Heart right ventricle (tissue), 16 donors: ENCODE results near the gene CROT. TPM values are rescaled to one million over a fixed set of nuclear protein-coding genes. Genes with fewer than 3 reads are reported as not detected.
A peak's percentile ranks its signal among the peaks of the same experiment; 100 is the strongest.

Source experiments
- ATAC-seq, 8 donors: fragments of 200-7000 bp; cut with Tn5 transposase; one replicate each; pipeline ENCODE4 v1.9.1; 2020; ENCODE audit warnings: mild to moderate bottlenecking in 8 of 8, moderate library complexity in 8 of 8, moderate number of reproducible peaks in 1 of 8
- DNase-seq, 2 donors: peaks; one replicate each; pipeline ENCODE4 v3.0.0-alpha.2; 2020
- H3K27ac ChIP-seq, 10 donors: fragments of 200-600 bp; sonication (generic) in 2 of 10; one replicate each; pipeline versions ENCODE4 v1.5.0 to v1.8.0; 2020 to 2022; ENCODE audit warnings: mild to moderate bottlenecking in 3 of 10
- H3K27me3 ChIP-seq, 7 donors: fragments of 200-600 bp; one replicate each; pipeline ENCODE4 v1.8.0; 2021 to 2022; ENCODE audit warnings: mild to moderate bottlenecking in 2 of 7
- H3K36me3 ChIP-seq, 9 donors: fragments of 200-600 bp; sonication (generic) in 1 of 9; one replicate each; pipeline versions ENCODE4 v1.5.0 to v1.8.0; 2020 to 2022; ENCODE audit warnings: mild to moderate bottlenecking in 2 of 9
- H3K4me1 ChIP-seq, 9 donors: fragments of 200-600 bp; sonication (generic) in 1 of 9; one replicate each; pipeline versions ENCODE4 v1.5.0 to v1.8.0; 2020 to 2022; ENCODE audit warnings: mild to moderate bottlenecking in 4 of 9
- H3K4me3 ChIP-seq, 10 donors: fragments of 200-600 bp; sonication (generic) in 2 of 10; one replicate each; pipeline versions ENCODE4 v1.5.0 to v1.8.0; 2020 to 2022; ENCODE audit warnings: mild to moderate bottlenecking in 7 of 10, moderate library complexity in 2 of 10
- H3K9me3 ChIP-seq, 11 donors: fragments of 200-600 bp in 10 of 11; sonication (generic) in 2 of 11; one replicate each; pipeline versions ENCODE4 v1.5.0 to v1.8.0; 2013 to 2022; ENCODE audit warnings: mild to moderate bottlenecking in 2 of 11, control low read depth in 1 of 11, moderate library complexity in 1 of 11
- CTCF ChIP-seq, 9 donors: fragments of 200-600 bp; sonication (generic) in 2 of 9; IDR thresholded peaks; one replicate each; pipeline versions ENCODE4 v1.5.0 to v1.8.0; 2021 to 2022; ENCODE audit warnings: antibody characterized with exemption in 9 of 9, mild to moderate bottlenecking in 5 of 9, moderate library complexity in 1 of 9
- WGBS, 2 donors: extraction: QIAGEN DNeasy Blood & Tissue Kit; methylation state at CpG; one replicate each; pipeline ENCODE4 v1.1.7; 2013; ENCODE audit warnings: inconsistent platforms in 1 of 2; 5-methylcytosine and 5-hydroxymethylcytosine counted together
- intact Hi-C, 10 donors: fragments of 100-400 bp; cut with DNase I; formaldehyde crosslinking; loops; one replicate each; pipeline versions ENCODE4 v1.11.1 to v1.14.2; 2022
- long read RNA-seq, 3 donors: library from polyadenylated mRNA; unstranded; transcript quantifications; one replicate each; pipeline ENCODE4 v2.0.0, GENCODE V29; 2020 to 2021
- polyA plus RNA-seq, 2 donors: library from polyadenylated mRNA; stranded (reverse); fragments of 200-250 nt; gene quantifications; one replicate each; pipeline ENCODE4 v1.2.3, GENCODE V29; 2013
- total RNA-seq, 10 donors: library from RNA; stranded (reverse); fragmentation: NEBNext Ultra II Directional in 3 of 10; extraction: Animal tissue kit (Norgen Biotek cat#: 25700) in 3 of 10; gene quantifications; one replicate each; pipeline versions ENCODE4 v1.2.1 to v1.2.4, GENCODE V29; 2021 to 2023
- donor health status: Arrhythmogenic right ventricular cardiomyopathy.
- donor health status: ischemic (EF 13 %, LVEDD 7.1; RV severe dilation, severe dysfunction).
- donor health status: healthy with polysubstance abuse.
- donor health status: DM: no; HTN: yes; CAD: no.
- donor health status: DM: no; HTN: no; CAD: no.
- donor health status: ischemic (EF 25% LVEDD 6.9; RV normal size, moderate dysfunction).
- donor health status: ischemic (EF 25% LVEDD 5.7; RV mildly dilated, moderate dysfunction).
- donor health status: healthy.
- donor health status: DM: yes; HTN: yes; CAD: no.
- donor health status: Ischemic cardiomyopathy.
- donor health status: ischemic (EF 35%, LVEDD 5.7; RV mildly dilated, moderate dysfunction).
- donor health status: nonischemic (EF 11% LVEDD 7.7; RV severe dilation, severe dysfunction).
- donor health status: DM: yes; HTN: yes; CAD: no.
- donor health status: PGD.
- donor health status: ischemic (EF 29% LVEDD 5.4; RV normal size, mild dysfunction).
- donor health status: nonischemic (EF 23%, LVEDD 6.1; RV moderate dilation, normal function).

The CROT gene
- total RNA-seq: 10 to 100 TPM in 1 of 10 donors, 1 to 10 TPM in 9; 4.5 to 10.6 (median 7.7) TPM
- 1 to 10 TPM; 4.3 to 5.6 TPM for polyA plus RNA-seq
- long read RNA-seq, donor 1, transcript CROT-201 (18 exons, 3,175 nt): major isoform, 8 of 9 reads
- long read RNA-seq, donor 1, partial matches to known transcripts: 0 of 9 reads
- long read RNA-seq, donor 1, other reads (novel, unspliced or antisense): 0 of 9 reads
- long read RNA-seq, donor 2, transcript CROT-201 (18 exons, 3,175 nt): major isoform, 9 of 16 reads
- long read RNA-seq, donor 2, partial matches to known transcripts: 3 of 16 reads
- long read RNA-seq, donor 2, other reads (novel, unspliced or antisense): 1 of 16 reads
- long read RNA-seq, donor 3, transcript CROT-201 (18 exons, 3,175 nt): major isoform, 6 of 7 reads
- long read RNA-seq, donor 3, partial matches to known transcripts: 0 of 7 reads
- long read RNA-seq, donor 3, other reads (novel, unspliced or antisense): 1 of 7 reads

GRCh38 chr7:87345166-87345927 is at the start of gene CROT:
CROT (plus strand) TSS chr7:87345664; CDS start chr7:87349069, 3,405 bp downstream.
- Histone ChIP-seq H3K27ac (peak within 1 kb of the TSS; percentile 58 to 89 (median 82)), H3K4me3 (peak within 1 kb of the TSS; percentile 55 to 89 (median 74)), H3K27me3 (no peaks in the 10 kb centered on the region), H3K36me3 (peaks cover 0 to 43% (median 15%) of the 10 kb centered on the region in 9 donors), H3K4me1 (peaks cover 0 to 35% (median 16%) of the 10 kb centered on the region in 9 donors), H3K9me3 (no peaks in the 10 kb centered on the region)
- DNase-seq (peak; percentile 96 to 97), ATAC-seq (peak; percentile 100)
- peak in 1 of 9 donors; percentile 9 for TF ChIP-seq CTCF (IDR thresholded peaks at IDR 0.05)
- intact Hi-C loops: loop anchor here in 2 of 10 donors (1.0 to 10.0 kb wide), 2 partner anchors 193 to 529 kb away; partner anchors contain the start of genes DBF4 (in 2 of the 2), SLC25A40 (in 2 of the 2) and DMTF1 (in 1 of the 2)
- WGBS, 2 donors: 0% methylated on average over 52 to 53 of the region's 53 CpGs

- DNase-seq: no peak
- intact Hi-C loops: no loop called here
- H3K4me1 ChIP-seq: no peaks in the 10 kb centered on the region
- H3K36me3 ChIP-seq: no peaks in the 10 kb centered on the region
- ATAC-seq: no peak
- H3K27me3 ChIP-seq: peaks cover 0 to 11% (median 0%) of the 10 kb centered on the region in 7 donors
- no peak overlapping the region for H3K4me3 ChIP-seq
- H3K27ac ChIP-seq: no peak overlapping the region
- H3K9me3 ChIP-seq: peaks cover 0 to 44% (median 3%) of the 10 kb centered on the region in 11 donors
- no peak for TF ChIP-seq CTCF (IDR thresholded peaks at IDR 0.05)
Measured at GRCh38 chr7:87300756-87301155, 44.7 kb upstream of the CROT start.

GRCh38 chr7:87310790-87311419 is 34.6 kb upstream of the CROT start:
- ATAC-seq: no peak

More at GRCh38 chr7:87310790-87311419, 34.6 kb upstream of the CROT start:
- intact Hi-C loops: loop anchor here in 3 of 10 donors (2.0 to 10.0 kb wide), 3 partner anchors 106 to 194 kb away; no protein-coding TSS in a partner anchor
- Histone ChIP-seq H3K36me3 (no peaks in the 10 kb centered on the region), H3K9me3 (no peaks in the 10 kb centered on the region), H3K4me1 (no peaks in the 10 kb centered on the region), H3K27ac (no peak overlapping the region), H3K27me3 (no peaks in the 10 kb centered on the region), H3K4me3 (no peak overlapping the region)
- 72 to 82% methylated on average over 4 of the region's 4 CpGs for WGBS, 2 donors
- no peak for DNase-seq
- TF ChIP-seq CTCF (IDR thresholded peaks at IDR 0.05): no peak
